Liver (tissue), 9 donors: ENCODE measurements around the gene UTS2R. TPM values are rescaled to one million over a fixed set of nuclear protein-coding genes. Genes with fewer than 3 reads are reported as not detected.

Source experiments
- DNase-seq: peaks from one replicate; pipeline ENCODE4 v3.0.0-alpha.2; 2017; ENCODE audit warnings: low spot score
- H3K27ac ChIP-seq, 2 donors: one replicate each; pipeline ENCODE4 v1.7.0; 2013; ENCODE audit warnings: inconsistent platforms in 2 of 2, low read length in 2 of 2, control low read depth in 1 of 2, low read depth in 1 of 2, mild to moderate bottlenecking in 1 of 2
- H3K27me3 ChIP-seq, 4 donors: one replicate each; pipeline versions ENCODE4 v1.6.1 to v1.7.0; 2013; ENCODE audit warnings: low read length in 3 of 4, inconsistent platforms in 1 of 4, mild to moderate bottlenecking in 1 of 4, moderate library complexity in 1 of 4; ENCODE audit not compliant: control insufficient read depth in 4 of 4, insufficient read depth in 4 of 4
- H3K36me3 ChIP-seq, 4 donors: one replicate each; pipeline versions ENCODE4 v1.6.1 to v1.7.0; 2013; ENCODE audit warnings: low read length in 3 of 4, mild to moderate bottlenecking in 3 of 4, low read depth in 1 of 4, moderate library complexity in 1 of 4; ENCODE audit not compliant: control insufficient read depth in 4 of 4, insufficient read depth in 3 of 4
- H3K4me1 ChIP-seq, 4 donors: one replicate each; pipeline versions ENCODE4 v1.6.1 to v1.7.0; 2013; ENCODE audit warnings: low read length in 3 of 4, mild to moderate bottlenecking in 3 of 4, moderate library complexity in 1 of 4; ENCODE audit not compliant: control insufficient read depth in 4 of 4, insufficient read depth in 4 of 4
- H3K4me3 ChIP-seq, 3 donors: one replicate each; pipeline versions ENCODE4 v1.6.1 to v1.7.0; 2013; ENCODE audit warnings: low read length in 3 of 3, control low read depth in 1 of 3, low read depth in 1 of 3, mild to moderate bottlenecking in 1 of 3
- H3K9ac ChIP-seq, 2 donors: one replicate each; pipeline ENCODE4 v1.7.0; 2013; ENCODE audit warnings: low read length in 2 of 2, mild to moderate bottlenecking in 2 of 2, moderate library complexity in 2 of 2, control low read depth in 1 of 2, low read depth in 1 of 2
- H3K9me3 ChIP-seq, 4 donors: one replicate each; pipeline versions ENCODE4 v1.6.1 to v1.7.0; 2013; ENCODE audit warnings: low read length in 3 of 4; ENCODE audit not compliant: control insufficient read depth in 4 of 4
- ATF3 ChIP-seq: IDR thresholded peaks from 2 replicates; pipeline ENCODE4 v1.6.1; 2016; ENCODE audit warnings: antibody characterized with exemption
- CTCF ChIP-seq: fragments of 150-350 bp; IDR thresholded peaks from 2 replicates; pipeline ENCODE4 v1.5.1; 2017; ENCODE audit warnings: improper control_type of control experiment, low read depth, low read length; ENCODE audit not compliant: missing input control
- EGR1 ChIP-seq, 2 donors: IDR thresholded peaks; 2 replicates each; pipeline ENCODE4 v1.6.1; 2016 to 2018; ENCODE audit warnings: antibody characterized with exemption in 2 of 2, low read depth in 2 of 2
- FOXA1 ChIP-seq: IDR thresholded peaks from 2 replicates; pipeline ENCODE4 v1.6.1; 2016; ENCODE audit warnings: antibody characterized with exemption
- FOXA2 ChIP-seq: IDR thresholded peaks from 2 replicates; pipeline ENCODE4 v1.6.1; 2016; ENCODE audit warnings: antibody characterized with exemption
- GABPA ChIP-seq, 2 donors: IDR thresholded peaks in 1 of 2; conservative IDR thresholded peaks in 1 of 2; 2 replicates each; pipeline ENCODE4 v1.6.1; 2016; ENCODE audit warnings: antibody characterized with exemption in 2 of 2, mild to moderate bottlenecking in 1 of 2, moderate library complexity in 1 of 2
- HNF4A ChIP-seq, 2 donors: conservative IDR thresholded peaks; 2 replicates each; pipeline ENCODE4 v1.6.1; 2016; ENCODE audit warnings: antibody characterized with exemption in 2 of 2, mild to moderate bottlenecking in 2 of 2
- HNF4G ChIP-seq: IDR thresholded peaks from 2 replicates; pipeline ENCODE4 v1.6.1; 2016; ENCODE audit warnings: antibody characterized with exemption
- JUND ChIP-seq, 2 donors: IDR thresholded peaks; 2 replicates each; pipeline ENCODE4 v1.6.1; 2016; ENCODE audit warnings: antibody characterized with exemption in 2 of 2
- MAX ChIP-seq: IDR thresholded peaks from 2 replicates; pipeline ENCODE4 v1.6.1; 2016; ENCODE audit warnings: antibody characterized with exemption
- NR2F2 ChIP-seq: IDR thresholded peaks from 2 replicates; pipeline ENCODE4 v1.6.1; 2016; ENCODE audit warnings: antibody characterized with exemption
- RAD21 ChIP-seq, 2 donors: IDR thresholded peaks; 2 replicates each; pipeline ENCODE4 v1.6.1; 2016; ENCODE audit warnings: antibody characterized with exemption in 2 of 2, mild to moderate bottlenecking in 2 of 2
- REST ChIP-seq: IDR thresholded peaks from 2 replicates; pipeline ENCODE4 v1.6.1; 2016; ENCODE audit warnings: antibody characterized with exemption, mild to moderate bottlenecking
- RXRA ChIP-seq, 2 donors: IDR thresholded peaks; 2 replicates each; pipeline ENCODE4 v1.6.1; 2017 to 2018; ENCODE audit warnings: antibody characterized with exemption in 2 of 2, mild to moderate bottlenecking in 1 of 2
- SP1 ChIP-seq: IDR thresholded peaks from 2 replicates; pipeline ENCODE4 v1.6.1; 2018; ENCODE audit warnings: antibody characterized with exemption, mild to moderate bottlenecking
- TAF1 ChIP-seq: conservative IDR thresholded peaks from 2 replicates; pipeline ENCODE4 v1.6.1; 2016; ENCODE audit warnings: antibody characterized with exemption, mild to moderate bottlenecking
- YY1 ChIP-seq: IDR thresholded peaks from 2 replicates; pipeline ENCODE4 v1.6.1; 2016; ENCODE audit warnings: antibody characterized with exemption, mild to moderate bottlenecking
- WGBS: extraction: QIAGEN DNeasy Blood & Tissue Kit; methylation state at CpG from one replicate; pipeline ENCODE4 v1.1.7; 2013; 5-methylcytosine and 5-hydroxymethylcytosine counted together
- polyA plus RNA-seq, 2 donors: library from polyadenylated mRNA; stranded (reverse) in 1 of 2; unstranded in 1 of 2; fragments of 200-250 nt in 1 of 2; fragments of >200 nt in 1 of 2; fragmentation: Nextera tagmentation in 1 of 2; extraction: Ambion mirVana in 1 of 2; gene quantifications; one replicate each; pipeline versions ENCODE4 v1.2.1 to v1.2.3, GENCODE V29; 2013 to 2015
- total RNA-seq, 2 donors: library from RNA; depleted of rRNA; stranded (reverse); fragments of >200 nt; gene quantifications; one replicate each; pipeline ENCODE4 v1.2.3, GENCODE V29; 2014
- donor health status: healthy.
- donor health status: healthy.
- donor health status: healthy.
- donor health status: healthy.
- donor health status: healthy.

UTS2R gene
- total and polyA plus RNA-seq, 4 donors: not detected

GRCh38 chr17:82322526-82323453, 48.8 kb upstream of the UTS2R start:
- peaks cover 9 to 35% (median 26%) of the 10 kb centered on the region in 4 donors for H3K4me1 ChIP-seq
- no peak overlapping the region for H3K9ac ChIP-seq
- DNase-seq: no peak
- no peaks in the 10 kb centered on the region for H3K9me3 ChIP-seq
- H3K27ac ChIP-seq: no peak overlapping the region
- TF ChIP-seq ATF3 (no peak), GABPA (IDR thresholded peaks at IDR 0.05 in 1 of 2, conservative IDR thresholded peaks at IDR 0.05 in 1 of 2) (no peak), RAD21 (IDR thresholded peaks at IDR 0.05) (no peak), REST (no peak), HNF4A (conservative IDR thresholded peaks at IDR 0.05) (no peak), NR2F2 (no peak), YY1 (no peak), CTCF (no peak), FOXA1 (no peak), HNF4G (no peak), EGR1 (IDR thresholded peaks at IDR 0.05; ENCODE audit: low read depth in 2 of 2) (no peak), MAX (no peak), SP1 (no peak), JUND (IDR thresholded peaks at IDR 0.05) (no peak), FOXA2 (no peak), TAF1 (no peak), RXRA (IDR thresholded peaks at IDR 0.05) (no peak)
- no peak overlapping the region for H3K4me3 ChIP-seq
- no peaks in the 10 kb centered on the region for H3K27me3 ChIP-seq
- 89% methylated on average over 28 of the region's 28 CpGs for WGBS
- H3K36me3 ChIP-seq: peaks cover 0 to 1% (median 0%) of the 10 kb centered on the region in 4 donors
